Lower lobe of right lung (tissue), 2 donors: ENCODE data around the gene RECQL5. TPM values are rescaled to one million over a fixed set of nuclear protein-coding genes. Genes with fewer than 3 reads are reported as not detected.

ENCODE experiments used
- ATAC-seq, 2 donors: fragments of 200-7000 bp; cut with Tn5 transposase; one replicate each; pipeline ENCODE4 v1.9.1; 2020 to 2022; ENCODE audit warnings: mild to moderate bottlenecking in 2 of 2, moderate library complexity in 2 of 2
- DNase-seq: peaks from one replicate; pipeline ENCODE4 v3.0.0-alpha.2; 2020
- H3K27ac ChIP-seq: fragments of 200-600 bp; one replicate; pipeline ENCODE4 v1.8.0; 2022
- H3K27me3 ChIP-seq: fragments of 200-600 bp; one replicate; pipeline ENCODE4 v1.8.0; 2022; ENCODE audit warnings: low read depth
- H3K36me3 ChIP-seq: fragments of 200-600 bp; one replicate; pipeline ENCODE4 v1.8.0; 2022; ENCODE audit warnings: mild to moderate bottlenecking
- H3K4me1 ChIP-seq: fragments of 200-600 bp; one replicate; pipeline ENCODE4 v1.8.0; 2022
- H3K4me3 ChIP-seq: fragments of 200-600 bp; one replicate; pipeline ENCODE4 v1.8.0; 2022; ENCODE audit warnings: mild to moderate bottlenecking
- H3K9me3 ChIP-seq: fragments of 200-600 bp; one replicate; pipeline ENCODE4 v1.8.0; 2022
- CTCF ChIP-seq: fragments of 200-600 bp; IDR thresholded peaks from one replicate; pipeline ENCODE4 v1.8.0; 2022; ENCODE audit warnings: antibody characterized with exemption, mild to moderate bottlenecking
- intact Hi-C: fragments of 100-400 bp; cut with DNase I; formaldehyde crosslinking; loops from one replicate; pipeline ENCODE4 v1.11.0; 2022
- total RNA-seq: library from RNA; stranded (reverse); fragmentation: NEBNext Ultra II Directional; extraction: Animal tissue kit (Norgen Biotek cat#: 25700); gene quantifications from one replicate; pipeline ENCODE4 v1.2.1, GENCODE V29; 2021
- donor health status: DM: no; HTN: yes; CAD: no; lungs with severe emphysema.

RECQL5 gene
- total RNA-seq, 1 donor from 2014 or later, result 39.4 TPM

GRCh38 chr17:75691801-75692626, 25.1 kb upstream of the RECQL5 start:
- Histone ChIP-seq H3K36me3 (peaks cover 54% of the 10 kb centered on the region), H3K9me3 (no peaks in the 10 kb centered on the region), H3K4me1 (peaks cover 66% of the 10 kb centered on the region), H3K4me3 (no peak overlapping the region), H3K27ac (no peak overlapping the region), H3K27me3 (no peaks in the 10 kb centered on the region)
- intact Hi-C loops, result no loop called here
- no peak for TF ChIP-seq CTCF
- DNase-seq (no peak), ATAC-seq (no peak)

- Histone ChIP-seq H3K4me3 (no peak overlapping the region), H3K9me3 (no peaks in the 10 kb centered on the region), H3K27ac (no peak overlapping the region), H3K27me3 (no peaks in the 10 kb centered on the region), H3K4me1 (peaks cover 67% of the 10 kb centered on the region), H3K36me3 (peaks cover 51% of the 10 kb centered on the region)
- TF ChIP-seq CTCF, result no peak
- intact Hi-C loops, result no loop called here
- no peak for ATAC-seq
- no peak for DNase-seq
Observed at GRCh38 chr17:75691371-75691791, 24.4 kb upstream of the RECQL5 start.

- intact Hi-C loops, result no loop called here
- DNase-seq (no peak), ATAC-seq (no peak)
- Histone ChIP-seq H3K36me3 (peaks cover 43% of the 10 kb centered on the region), H3K4me3 (no peak overlapping the region), H3K4me1 (peaks cover 86% of the 10 kb centered on the region), H3K9me3 (no peaks in the 10 kb centered on the region), H3K27ac (peak overlapping the region; percentile 67), H3K27me3 (no peaks in the 10 kb centered on the region)
- TF ChIP-seq CTCF, result no peak
Observed at GRCh38 chr17:75689441-75689873, 22.5 kb upstream of the RECQL5 start.

- H3K27me3 ChIP-seq, result no peaks in the 10 kb centered on the region
- intact Hi-C loops, result no loop called here
- H3K4me3 ChIP-seq, result no peak overlapping the region
- peak overlapping the region; percentile 67 for H3K27ac ChIP-seq
- DNase-seq, result no peak
- peak; percentile 6 to 14 for ATAC-seq
- no peaks in the 10 kb centered on the region for H3K9me3 ChIP-seq
- peaks cover 33% of the 10 kb centered on the region for H3K36me3 ChIP-seq
- TF ChIP-seq CTCF, result no peak
- H3K4me1 ChIP-seq, result peaks cover 85% of the 10 kb centered on the region
Observed at GRCh38 chr17:75688209-75688825, 21.4 kb upstream of the RECQL5 start.

GRCh38 chr17:75685499-75685898, 18.5 kb upstream of the RECQL5 start:
- Histone ChIP-seq H3K4me1 (peaks cover 68% of the 10 kb centered on the region), H3K36me3 (peaks cover 30% of the 10 kb centered on the region), H3K4me3 (no peak overlapping the region), H3K27ac (peak overlapping the region; percentile 63), H3K27me3 (no peaks in the 10 kb centered on the region), H3K9me3 (no peaks in the 10 kb centered on the region)
- intact Hi-C loops, result no loop called here
- ATAC-seq (peak in 1 of 2 donors; percentile 43), DNase-seq (no peak)
- no peak for TF ChIP-seq CTCF
